C1 segment of cervical spinal cord (tissue), 14 donors: ENCODE measurements around the gene DPYD.

Source experiments
- DNase-seq, 14 donors: peaks; one replicate each; lab custom pipeline; 2025; lab: John Stamatoyannopoulos, UW

Gene DPYD

DNA sequence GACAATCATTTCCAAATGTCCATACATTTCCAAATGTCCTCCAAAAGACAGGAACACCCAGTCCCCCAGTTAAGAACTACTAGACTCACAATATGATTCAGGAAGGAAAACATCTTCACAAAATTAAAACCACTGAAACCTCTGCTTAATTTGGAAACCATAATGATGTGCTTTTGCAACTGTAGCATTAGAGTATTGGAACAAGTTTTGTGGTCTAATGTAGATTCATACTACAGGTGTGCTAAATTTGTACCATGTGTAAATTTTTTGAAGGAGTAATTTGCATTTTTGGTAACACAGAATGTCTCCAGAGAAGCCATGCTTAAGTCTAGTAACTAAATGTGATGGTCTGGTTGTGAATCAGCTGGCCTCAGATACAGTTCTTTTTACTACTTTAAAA is 129.6 kb downstream of the DPYD start:
- DNase-seq: no peak

DNA sequence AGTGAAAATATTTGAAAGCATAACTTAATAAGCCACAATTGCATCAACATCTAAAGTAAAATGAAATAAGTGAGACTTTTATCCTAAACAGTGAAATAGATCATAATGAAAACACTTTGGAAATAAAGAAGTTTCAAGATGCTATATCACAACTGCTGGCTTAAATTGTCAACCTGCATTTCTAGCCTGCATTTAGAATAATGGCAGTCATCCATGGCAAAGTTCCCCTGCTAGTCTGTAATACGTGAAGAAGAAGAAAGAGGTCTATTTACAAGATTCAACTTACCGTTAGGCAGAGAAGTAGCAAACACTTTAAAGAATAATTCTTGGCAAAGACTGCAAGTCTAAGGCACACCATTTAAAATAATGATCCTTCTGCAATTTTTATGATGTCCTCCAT is 133.6 kb downstream of the DPYD start:
- no peak for DNase-seq

DNA sequence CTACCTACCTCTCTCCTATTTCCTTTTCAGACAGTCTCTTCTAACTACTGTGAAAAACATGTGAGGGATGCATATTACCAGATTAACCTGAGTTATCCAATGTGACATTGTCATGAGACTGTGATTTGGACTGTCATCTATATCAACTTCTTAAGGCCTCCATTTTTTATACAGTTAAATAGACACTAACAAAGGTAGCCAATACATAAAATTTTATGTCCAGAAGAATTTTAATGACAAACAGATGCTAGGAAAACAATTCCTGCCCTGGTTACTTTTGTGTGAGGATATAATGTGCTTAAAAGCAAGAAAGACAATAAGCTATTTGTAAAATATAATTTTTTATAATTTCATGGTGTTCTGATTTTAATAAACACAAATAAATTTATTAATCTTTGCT is 136.2 kb downstream of the DPYD start:
- no peak for DNase-seq

DNA sequence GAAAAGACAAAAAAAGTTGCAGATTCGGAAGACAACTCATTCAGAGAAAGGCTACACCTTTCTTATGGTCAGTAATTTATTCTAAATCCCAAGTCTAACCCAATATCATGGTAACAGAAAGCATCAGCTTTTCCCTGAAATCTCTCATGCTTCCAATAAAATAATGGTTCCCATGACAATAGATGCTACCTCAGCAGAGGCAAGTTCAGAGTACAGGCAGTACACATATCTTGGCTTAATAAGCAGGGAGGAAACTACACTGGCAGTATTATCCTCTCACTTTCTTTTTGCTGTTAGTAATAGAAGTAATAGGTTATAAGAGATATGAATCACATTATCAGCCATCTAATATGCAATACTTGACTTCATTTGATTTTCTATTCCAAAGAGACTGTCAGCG is 137.1 kb downstream of the DPYD start:
- no peak for DNase-seq

DNA sequence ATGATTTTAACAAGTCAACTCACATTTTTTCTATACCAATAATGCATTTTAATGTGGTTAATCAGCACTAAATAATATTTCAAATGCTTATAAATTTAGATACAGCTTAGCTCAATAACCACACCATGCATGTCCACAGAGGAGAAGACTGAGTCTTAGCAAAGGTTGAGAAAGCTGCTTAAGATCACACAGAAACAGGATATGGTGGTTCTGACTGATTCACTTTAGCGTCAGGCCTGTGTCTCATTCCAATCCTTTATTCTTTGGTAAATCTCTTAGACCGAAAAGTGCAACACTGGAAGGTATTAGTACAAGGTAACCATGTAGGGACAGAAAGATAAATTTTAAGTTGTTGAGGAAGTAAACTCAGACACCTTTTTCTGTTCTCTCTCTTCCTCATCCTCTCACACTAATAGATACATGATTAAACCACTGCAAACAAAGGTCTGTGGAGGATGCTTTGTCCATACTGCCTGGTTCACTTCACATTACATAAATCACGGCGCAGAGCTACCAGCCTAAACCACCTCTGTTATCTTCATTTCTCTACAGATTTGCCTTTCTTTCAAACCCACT is 139.0 kb downstream of the DPYD start:
- DNase-seq: no peak

DNA sequence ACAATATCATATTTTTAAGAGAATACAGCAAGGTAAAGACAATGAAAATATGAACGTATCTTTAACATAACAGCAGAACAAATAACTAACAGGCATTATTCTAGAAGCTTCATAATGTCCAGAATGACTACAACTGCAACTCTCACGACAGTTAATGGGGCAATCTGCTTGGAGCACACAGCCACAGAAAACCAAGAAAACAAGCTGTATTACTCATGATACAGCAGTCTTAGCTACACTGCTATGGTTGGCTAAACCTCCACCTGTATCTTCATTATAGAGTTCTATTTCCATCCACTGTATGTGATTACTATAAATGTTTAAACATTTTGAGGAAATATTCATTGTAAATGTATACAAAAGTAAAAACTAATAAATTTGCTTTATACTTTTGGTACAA is 139.9 kb downstream of the DPYD start:
- no peak for DNase-seq

DNA sequence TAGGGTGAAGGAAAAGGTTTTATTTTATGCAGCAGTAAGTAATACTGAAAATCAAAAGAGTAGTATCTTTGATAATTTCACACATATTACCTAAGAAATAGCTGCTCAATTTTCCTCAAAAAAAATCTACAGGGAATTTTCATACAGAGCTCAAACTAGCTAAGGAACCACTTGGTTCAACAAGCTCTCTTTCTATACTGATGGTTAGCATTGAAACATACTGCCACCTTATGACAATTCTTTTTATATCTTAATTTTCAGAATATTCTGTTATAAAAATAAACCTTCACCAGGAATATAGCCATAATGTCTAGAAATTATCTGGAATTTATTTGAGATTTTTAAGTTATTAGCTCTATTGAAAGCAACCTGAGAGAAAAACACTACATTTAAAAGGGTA is 142.1 kb downstream of the DPYD start:
- DNase-seq: no peak

DNA sequence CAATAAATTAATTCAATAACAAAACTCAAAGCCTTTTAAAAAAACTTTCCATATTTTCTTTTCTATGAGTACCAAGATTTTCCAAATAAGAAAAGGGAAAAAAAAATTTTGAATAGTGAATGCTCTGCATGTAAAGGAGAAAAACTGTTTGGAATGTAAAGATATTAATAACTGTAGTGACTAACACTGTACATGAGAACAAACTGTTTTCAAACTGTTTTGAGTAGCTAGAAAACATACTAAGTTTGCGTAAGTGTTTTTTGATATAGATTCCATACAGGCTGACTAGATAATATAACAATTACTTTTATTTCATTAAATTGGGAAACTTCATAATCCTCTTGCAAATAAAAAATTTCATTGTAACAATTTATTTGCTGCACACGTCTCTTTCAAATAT is 150.5 kb downstream of the DPYD start:
- no peak for DNase-seq

DNA sequence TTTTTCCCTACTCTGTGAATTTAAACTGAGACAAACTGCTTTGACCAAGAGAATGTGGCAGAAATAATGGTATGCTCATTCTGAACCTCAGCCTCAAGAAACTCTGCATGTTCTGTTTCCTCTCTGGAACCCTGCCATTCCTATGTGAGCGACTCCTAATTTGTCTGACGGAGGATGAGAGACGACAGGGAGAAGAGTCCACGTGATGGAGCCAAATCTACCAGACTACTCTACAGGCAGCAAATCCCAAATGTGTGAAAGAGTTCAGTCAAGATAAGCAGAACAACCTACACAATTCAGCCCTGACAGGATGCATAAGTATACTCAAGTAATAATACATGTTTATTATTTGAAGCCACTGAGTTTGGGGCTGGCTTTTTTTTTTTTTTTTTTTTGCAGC is 153.5 kb downstream of the DPYD start:
- DNase-seq: no peak

DNA sequence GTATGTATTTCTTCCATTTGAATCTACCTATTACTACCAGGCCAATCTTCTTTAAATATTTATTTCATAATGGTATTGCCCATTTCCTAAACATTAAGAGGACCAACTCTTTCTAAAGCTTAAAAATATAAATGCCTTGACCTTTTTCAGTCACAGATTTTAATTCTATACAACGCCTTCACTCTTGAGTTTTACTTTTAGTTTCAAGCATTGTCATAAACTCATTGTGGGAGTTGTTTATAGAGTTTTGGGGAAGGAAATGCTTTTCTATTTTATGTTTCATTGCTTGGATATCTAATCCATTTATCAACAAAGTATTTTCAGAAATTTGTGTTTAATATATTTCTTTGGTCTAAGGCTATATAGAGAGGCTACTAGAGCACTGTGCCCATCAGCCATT is 155.8 kb downstream of the DPYD start:
- DNase-seq: no peak

DNA sequence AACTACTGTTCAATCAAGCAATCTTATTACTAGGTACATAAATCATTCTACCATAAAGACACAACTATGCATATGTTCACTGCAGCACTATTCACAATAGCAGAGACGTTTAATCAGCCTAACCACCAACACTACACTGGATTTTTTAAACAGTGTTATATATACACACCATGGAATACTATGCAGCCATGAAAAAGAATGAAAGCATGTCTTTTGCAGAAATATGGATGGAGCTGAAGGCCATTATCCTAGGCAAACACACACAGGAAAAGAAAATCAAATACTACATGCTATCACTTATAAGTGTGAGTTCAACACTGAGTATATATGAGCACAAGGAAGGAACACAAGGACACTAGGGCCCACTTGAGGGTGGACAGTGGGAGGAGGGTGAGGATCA is 159.2 kb downstream of the DPYD start:
- DNase-seq: no peak

DNA sequence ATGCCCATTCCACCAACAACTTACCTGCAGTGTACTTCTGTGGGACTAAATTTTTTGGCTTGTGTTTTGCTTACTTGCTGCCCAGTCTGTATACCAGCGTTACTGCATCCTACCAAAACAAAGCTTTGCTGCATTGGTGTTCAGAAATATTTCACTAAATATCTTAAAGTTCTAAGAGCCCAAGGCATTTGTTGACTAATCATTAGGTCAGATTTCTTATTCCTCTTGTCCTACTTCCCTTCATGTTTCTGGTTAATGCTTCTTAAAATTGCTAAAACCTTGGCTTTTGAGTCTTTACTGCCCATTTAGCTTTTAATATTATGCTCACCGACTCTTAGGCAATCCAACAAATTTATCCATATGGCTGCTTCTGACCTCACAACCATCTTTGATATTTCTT is 161.8 kb downstream of the DPYD start:
- no peak for DNase-seq

DNA sequence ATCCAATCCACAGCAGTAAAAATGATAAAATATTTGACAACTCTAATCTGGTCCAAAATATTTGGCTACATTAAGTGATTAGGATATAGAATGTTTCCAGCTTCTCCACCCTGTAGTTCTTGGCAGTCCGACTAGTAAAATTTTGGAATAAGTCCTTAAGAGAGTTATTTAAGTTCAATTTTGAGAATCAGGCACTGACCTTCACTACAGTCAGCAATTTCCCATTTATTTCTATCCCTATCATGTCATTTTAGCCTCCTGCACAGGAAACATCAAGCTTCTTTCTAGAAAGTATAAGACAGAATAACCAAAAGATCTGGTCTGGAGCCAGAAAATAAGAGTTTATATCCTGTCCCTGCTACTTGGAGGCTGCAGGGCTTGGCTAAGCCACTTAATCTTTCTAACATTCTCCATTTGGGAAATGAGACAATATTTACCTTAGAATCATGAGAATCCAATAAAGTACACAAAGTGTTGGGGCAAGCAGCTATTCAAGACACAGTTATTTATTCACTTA is 162.2 kb downstream of the DPYD start:
- no peak for DNase-seq

DNA sequence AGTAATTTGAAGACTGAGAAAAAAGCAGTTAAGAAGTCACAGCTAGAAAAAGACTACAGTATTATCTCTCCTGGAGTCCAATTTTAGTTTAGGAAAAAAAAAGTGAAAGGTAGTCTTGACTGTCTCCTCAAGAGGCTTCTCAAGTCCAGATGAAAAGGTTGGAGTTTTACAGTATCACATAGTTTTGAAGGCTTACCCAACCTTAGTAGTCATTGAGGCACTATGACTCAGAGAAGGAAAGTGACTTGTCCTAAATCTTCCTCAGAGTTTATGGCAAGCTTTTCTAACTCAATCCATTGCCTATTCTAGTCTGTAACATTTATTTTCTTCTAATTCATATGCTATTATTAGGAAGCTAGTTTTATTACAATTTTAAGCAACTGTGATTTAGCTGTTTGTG is 174.9 kb downstream of the DPYD start:
- DNase-seq: no peak

DNA sequence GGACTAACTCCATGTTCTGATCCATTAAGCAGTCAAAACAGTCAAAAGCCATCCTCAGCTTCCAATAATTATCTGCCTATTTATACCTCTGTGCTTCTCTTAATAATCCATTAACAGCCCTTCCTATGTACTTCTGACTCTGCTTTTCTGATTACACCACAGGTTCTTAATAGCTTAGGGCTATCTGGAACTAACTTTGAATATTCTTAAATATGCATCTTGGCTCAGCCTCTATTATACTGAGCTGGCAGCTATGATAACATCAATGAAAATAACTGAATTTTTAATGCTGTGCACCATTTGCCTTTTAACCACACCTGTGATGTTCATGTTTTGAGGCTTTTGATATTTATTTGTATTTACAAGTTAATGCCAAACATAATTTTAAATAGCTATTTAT is 175.9 kb downstream of the DPYD start:
- DNase-seq: no peak

DNA sequence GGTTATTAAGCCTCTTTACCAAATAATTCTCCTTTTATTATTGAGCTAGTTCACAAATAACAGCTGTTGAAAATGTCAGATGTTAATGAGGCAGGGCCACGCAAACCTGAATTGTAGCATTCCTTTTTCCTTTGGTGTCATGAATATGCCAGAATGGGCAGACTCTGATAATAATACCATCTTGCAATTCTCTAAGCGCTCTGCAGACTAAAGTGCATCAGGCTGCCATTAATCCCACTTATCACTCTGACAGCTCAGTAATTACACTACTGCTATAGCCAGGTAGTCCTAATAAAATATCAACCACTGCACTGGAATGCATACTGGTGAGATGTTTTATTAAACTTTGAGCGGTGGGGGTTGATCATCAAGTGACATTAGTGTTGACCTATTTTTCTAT is 177.7 kb downstream of the DPYD start:
- no peak for DNase-seq

DNA sequence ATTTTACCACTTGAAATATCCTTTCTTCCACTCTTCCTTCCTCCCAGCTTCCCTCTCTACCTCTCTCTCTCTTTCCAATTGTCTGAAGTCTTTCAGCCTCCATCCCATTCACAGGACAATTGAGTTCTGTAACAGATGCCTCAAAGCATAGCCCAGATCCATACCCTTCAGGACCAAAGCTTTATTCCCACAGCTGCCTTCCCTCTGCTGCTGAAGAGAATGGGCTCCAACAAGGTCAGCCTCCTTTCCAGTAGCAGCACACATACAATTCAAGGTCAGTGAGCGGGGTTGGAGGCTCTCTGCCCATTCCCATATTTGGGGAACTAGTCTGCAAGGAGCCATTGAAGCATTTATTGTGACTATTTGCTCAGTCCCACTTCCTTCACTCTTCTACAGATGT is 179.9 kb downstream of the DPYD start:
- no peak for DNase-seq

DNA sequence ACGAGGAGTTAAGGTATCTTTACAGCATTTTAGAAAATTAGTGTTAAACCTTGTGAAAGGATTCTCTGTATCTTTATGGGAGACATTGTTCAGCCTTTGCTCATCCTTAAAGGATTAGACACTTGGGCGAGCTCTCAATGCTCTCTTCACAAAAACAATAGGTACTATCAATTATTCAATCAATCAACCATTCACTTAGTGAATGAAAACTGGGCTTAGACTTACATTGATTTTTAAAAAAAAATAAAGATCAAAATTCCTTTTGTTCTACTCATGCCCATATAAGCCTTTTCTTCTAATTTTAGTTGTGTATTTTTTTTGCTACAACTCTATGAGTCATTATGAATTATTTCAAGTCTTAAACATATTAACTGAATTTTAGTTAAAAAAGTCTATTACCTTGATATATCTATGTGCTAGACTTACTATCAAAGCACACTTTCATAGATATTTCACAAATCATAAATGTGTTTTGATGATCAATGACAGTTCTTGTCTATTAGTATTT is 181.2 kb downstream of the DPYD start:
- DNase-seq: no peak

DNA sequence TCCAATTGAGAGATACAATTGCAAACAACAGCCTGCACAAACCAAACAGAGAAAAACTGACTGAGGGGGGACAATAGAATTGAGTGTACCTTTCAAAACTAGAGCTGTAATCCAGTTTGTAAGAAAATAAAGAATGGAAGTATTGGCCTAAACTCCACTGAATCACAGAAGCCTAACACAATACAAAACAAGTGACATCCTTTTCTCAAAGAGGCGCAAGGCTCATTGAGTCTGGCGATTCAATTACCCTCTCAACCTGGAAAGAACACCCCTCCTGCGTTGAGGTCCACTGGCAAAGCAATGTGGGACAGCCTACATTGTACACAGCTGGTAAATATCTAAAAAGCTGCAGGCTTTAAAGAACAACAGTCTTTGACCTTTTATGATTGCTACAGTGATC is 182.6 kb downstream of the DPYD start:
- no peak for DNase-seq

DNA sequence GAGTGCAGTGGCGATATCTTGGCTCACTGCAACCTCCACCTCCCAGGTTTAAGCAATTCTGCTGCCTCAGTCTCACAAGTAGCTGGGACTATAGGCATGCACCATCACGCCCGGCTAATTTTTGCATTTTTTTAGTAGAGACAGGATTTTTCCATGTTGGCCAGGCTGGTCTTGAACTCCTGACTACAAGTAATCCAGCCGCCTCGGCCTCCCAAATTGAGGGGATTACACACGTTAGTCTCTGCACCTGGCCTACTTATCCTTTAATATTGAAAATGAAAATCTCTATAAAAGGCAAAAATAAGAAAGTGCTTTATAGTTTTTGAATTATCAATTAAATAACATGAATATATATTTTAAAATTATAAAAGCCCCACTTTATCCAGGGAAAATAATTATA is 190.6 kb downstream of the DPYD start:
- no peak for DNase-seq

DNA sequence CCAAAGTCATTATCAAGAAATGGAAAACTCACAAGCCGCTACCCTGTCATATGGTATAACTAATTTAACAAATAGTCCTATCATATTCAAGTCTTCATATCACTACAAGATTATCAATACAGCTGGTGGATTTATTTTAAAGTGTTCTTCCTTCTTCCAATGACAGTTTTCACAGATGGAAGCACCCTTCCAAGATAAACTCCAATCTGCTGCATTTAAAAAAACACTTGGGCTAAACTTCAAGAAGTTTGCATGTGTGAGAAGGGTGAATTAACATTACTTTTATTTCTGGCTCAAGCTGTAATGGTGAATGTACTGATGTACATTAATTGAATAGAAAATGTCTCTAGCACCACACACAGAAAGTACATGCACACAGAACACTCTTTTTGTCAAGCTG is 192.4 kb downstream of the DPYD start:
- DNase-seq: no peak

DNA sequence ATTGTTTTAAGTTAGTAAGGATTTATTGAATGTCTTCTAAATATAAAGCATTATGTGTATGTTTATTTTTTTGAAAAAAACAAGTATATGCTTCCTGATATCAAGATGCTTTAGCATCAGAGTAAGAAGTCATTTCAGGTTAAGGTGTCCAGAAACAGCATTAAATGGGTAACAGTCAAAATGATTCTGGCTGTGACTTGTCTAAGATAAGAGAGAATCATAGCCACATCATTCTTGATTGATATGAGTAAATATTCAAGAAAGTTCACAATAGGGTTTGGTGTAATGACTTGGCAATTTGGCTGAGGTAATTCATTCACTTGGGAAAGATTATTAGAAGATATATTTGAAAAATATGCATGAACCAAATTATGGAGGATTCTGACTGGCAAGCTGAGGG is 193.8 kb downstream of the DPYD start:
- no peak for DNase-seq

DNA sequence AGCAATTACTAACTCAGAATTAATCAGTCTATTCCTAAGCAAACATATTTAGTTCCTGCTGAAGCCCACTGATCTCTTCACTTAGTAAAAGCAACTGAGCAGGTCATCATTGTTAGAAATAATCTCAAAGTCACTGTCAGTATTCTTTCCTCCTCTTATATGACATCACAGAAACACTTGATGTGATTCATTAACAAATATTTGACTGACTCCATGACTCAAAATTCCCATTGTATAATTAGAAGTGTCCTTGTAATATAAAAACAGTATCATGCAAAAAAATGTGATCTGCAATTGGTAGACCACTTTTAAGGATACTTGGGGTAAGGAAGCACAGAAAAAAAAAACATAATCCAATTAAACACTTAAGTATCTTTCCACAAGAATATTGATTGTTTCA is 194.4 kb downstream of the DPYD start:
- DNase-seq: no peak

DNA sequence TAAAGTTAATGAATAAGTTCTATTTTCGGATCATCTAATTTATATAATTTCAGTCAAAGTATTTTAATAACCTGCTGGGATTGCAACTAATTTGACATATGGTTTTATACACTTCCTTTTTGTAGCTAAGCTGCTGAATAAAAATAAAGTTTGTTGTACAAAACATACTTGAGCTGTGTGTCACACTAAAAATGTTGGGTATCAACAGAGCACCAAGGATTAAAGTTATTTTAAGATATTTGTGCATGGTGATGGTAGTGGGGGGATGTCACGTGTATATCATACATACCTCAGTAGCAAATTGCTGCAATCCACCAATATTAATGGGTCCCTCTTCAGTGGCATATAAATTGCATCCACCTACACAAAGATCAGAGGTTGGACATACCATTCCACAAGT is 199.6 kb downstream of the DPYD start:
- DNase-seq: no peak
